Sigmoid colon (tissue), 4 donors: ENCODE measurements around the gene INO80D.

Experiments
- CTCF ChIP-seq, 4 experiments: fragments of 450-650 bp in 3 of 4; fragments of 200-600 bp in 1 of 4; IDR thresholded peaks; one replicate each; pipeline ENCODE4 v1.5.1; 2016 to 2019; ENCODE audit warnings: antibody characterized with exemption in 4 of 4, mild to moderate bottlenecking in 3 of 4, moderate library complexity in 2 of 4
- EP300 ChIP-seq, 4 donors: sonication (generic); formaldehyde crosslinking; IDR thresholded peaks; one replicate each; pipeline ENCODE4 v1.6.1; 2017; ENCODE audit warnings: antibody characterized with exemption in 4 of 4
- POLR2A ChIP-seq, 2 donors: fragments of 450-650 bp; IDR thresholded peaks; one replicate each; pipeline ENCODE4 v1.6.1; 2016; ENCODE audit warnings: antibody characterized with exemption in 2 of 2, mild to moderate bottlenecking in 2 of 2, moderate library complexity in 2 of 2

GRCh38 chr2:205959521-205959920 is 126.5 kb downstream of the INO80D start:
- no peak for TF ChIP-seq CTCF (IDR thresholded peaks at IDR 0.05)
- TF ChIP-seq POLR2A (IDR thresholded peaks at IDR 0.05): no peak
- TF ChIP-seq EP300 (IDR thresholded peaks at IDR 0.05): no peak
